ENCODE results near the gene RNASEH2A. TPM values are rescaled to one million over a fixed set of nuclear protein-coding genes. Genes with fewer than 3 reads are reported as not detected.

The RNASEH2A gene
- total and polyA plus RNA-seq, 2 of the 13 experiments (the other 11 are each of a cell fraction or from before 2014, with no cell fraction given), result 25.1 to 35.8 TPM

- 0 out of 2 replicates have a peak, but pooled peaks have one; percentile 44 for TF ChIP-seq ZNF160 (CRISPR knock-in tag; IDR thresholded peaks at IDR 0.05)
- TF ChIP-seq POLR2AphosphoS5 (IDR thresholded peaks at IDR 0.05; ENCODE audit: low read depth, low read length), result peak; percentile 62
- no peak for TF ChIP-seq HOXA9 (CRISPR knock-in tag; IDR thresholded peaks at IDR 0.05; ENCODE audit: borderline replicate concordance)
- TF ChIP-seq HMGXB4 (CRISPR knock-in tag; IDR thresholded peaks at IDR 0.05; ENCODE audit: borderline replicate concordance in 1 of 2, low read depth in 1 of 2), result peak in 1 of 2 experiments; percentile 36; a peak in 2 of 4 replicates
- TF ChIP-seq SAFB2 (CRISPR knock-in tag; IDR thresholded peaks at IDR 0.05; ENCODE audit: borderline replicate concordance, low read depth), result no peak
- TF ChIP-seq TCF7L2 (IDR thresholded peaks at IDR 0.05; ENCODE audit: low read depth, low read length), result no peak
- TF ChIP-seq RERE (CRISPR knock-in tag; IDR thresholded peaks at IDR 0.05; ENCODE audit: low read depth), result no peak
- TF ChIP-seq ZBTB25 (CRISPR knock-in tag; IDR thresholded peaks at IDR 0.05), result no peak
- TF ChIP-seq PLSCR1 (CRISPR knock-in tag; IDR thresholded peaks at IDR 0.05; ENCODE audit: borderline replicate concordance), result no peak
- 0 out of 2 replicates have a peak, but pooled peaks have one; percentile 21 for TF ChIP-seq LBX2 (CRISPR knock-in tag; IDR thresholded peaks at IDR 0.05; ENCODE audit: borderline replicate concordance)
- no peak for TF ChIP-seq AKAP8 (CRISPR knock-in tag; IDR thresholded peaks at IDR 0.05)
- no peak for TF ChIP-seq GRHL1 (CRISPR knock-in tag; conservative IDR thresholded peaks at IDR 0.05)
These were observed 31.5 kb upstream of the RNASEH2A start, which contains the start of gene HOOK2 (continued) for GRCh38 chr19:12774588-12775555.
